ENCODE data around the gene CADPS2. TPM values are rescaled to one million over a fixed set of nuclear protein-coding genes. Genes with fewer than 3 reads are reported as not detected.

CADPS2 gene
- total and polyA plus RNA-seq, 10 of the 15 experiments (the other 5 are each of a cell fraction or from before 2014, with no cell fraction given) = 0.05 to 7.5 (median 0.25) TPM

DNA sequence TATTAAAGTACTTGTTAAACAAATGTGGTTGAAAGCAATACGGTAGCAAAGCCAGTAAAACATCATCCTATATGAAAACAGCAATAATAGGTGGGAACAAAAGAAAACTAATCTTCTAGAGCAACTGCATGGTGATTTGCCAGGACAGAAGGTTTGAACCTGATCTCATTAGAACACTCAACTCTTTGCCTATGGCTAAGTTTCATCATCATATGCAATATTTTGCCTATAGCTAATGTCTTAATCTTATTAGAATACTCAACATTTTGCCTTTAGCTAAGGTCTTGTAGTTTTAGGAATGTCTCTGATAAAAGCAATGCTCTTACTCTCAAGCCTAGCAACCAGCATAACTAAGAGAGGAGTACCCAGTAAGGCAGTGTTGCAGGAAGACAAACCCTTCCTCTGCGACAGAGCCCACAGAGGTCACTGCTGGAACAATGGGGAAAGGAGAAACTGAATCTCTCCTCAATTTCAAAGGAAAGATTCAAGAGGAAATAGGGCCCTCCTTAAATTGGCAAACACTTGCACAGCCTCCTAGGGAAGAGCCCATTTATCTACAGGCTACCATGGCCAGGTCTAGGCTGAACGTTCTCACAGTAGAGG lies 38.3 kb downstream of the CADPS2 start:
- Histone ChIP-seq H3K79me2 (ENCODE audit: control insufficient read depth, insufficient read depth, low read length) (no peaks in the 10 kb centered on the region), H3K4me2 (ENCODE audit: control insufficient read depth, insufficient read depth) (no peak overlapping the region), H3K27ac (ENCODE audit: control insufficient read depth, insufficient read depth) (no peak overlapping the region), H3K9me3 (replicated peaks; ENCODE audit: control insufficient read depth, insufficient read depth, low read length) (no peaks in the 10 kb centered on the region), H3K27me3 (replicated peaks in 1 of 2; ENCODE audit: control insufficient read depth in 2 of 2, insufficient read depth in 2 of 2, low read length in 1 of 2) (no peaks in the 10 kb centered on the region), H4K20me1 (ENCODE audit: control insufficient read depth, insufficient read depth) (no peaks in the 10 kb centered on the region), H2AFZ (ENCODE audit: control insufficient read depth, low read depth, low read length) (no peak overlapping the region), H3K4me3 (no peak overlapping the region), H3K36me3 (ENCODE audit: control insufficient read depth in 2 of 2, insufficient read depth in 2 of 2, low read length in 1 of 2) (no peaks in the 10 kb centered on the region), H3K4me1 (ENCODE audit: control insufficient read depth, insufficient read depth, low read length) (no peaks in the 10 kb centered on the region), H3K9ac (ENCODE audit: control insufficient read depth, insufficient read depth, low read length) (no peak overlapping the region)
- intact Hi-C loops (cut with micrococcal nuclease; ENCODE audit: unreplicated experiment) (no loop called here), in situ Hi-C loops (cut with MboI) (no loop called here)
- ChIA-PET CTCF (interaction anchor here (1.1 to 1.5 kb wide), 3 partner anchors 14 to 149 kb away, joined by 3 to 4 read pairs (median 3); partner anchors contain the start of gene RNF133), SMC1A (ENCODE audit: uncharacterized antibody, unreplicated experiment) (interaction anchor here (0.8 to 1.5 kb wide), 8 partner anchors 8 to 520 kb away, joined by 3 to 5 read pairs (median 3); no protein-coding TSS in a partner anchor), RAD21 (ENCODE audit: unreplicated experiment) (interaction anchor here (1.1 kb wide), 1 partner anchor 46 kb away, joined by 3 read pairs; no protein-coding TSS in a partner anchor), POLR2A (interaction anchor here (0.5 kb wide), 1 partner anchor 295 kb away, joined by 3 read pairs; no protein-coding TSS in a partner anchor)
- 17% methylated on average over 3 of the region's 3 CpGs for WGBS (ENCODE audit: insufficient coverage, insufficient replicate concordance, low lambda C conversion rate, missing lambda C conversion rate)
- DNase-seq (ENCODE audit: low read depth, low spot score) (no peak), ATAC-seq (no peak), FAIRE-seq (no peak)
- no TSS peak for BruUV-seq (replicated peaks)
- no peak for TF ChIP-seq FOXK2 (IDR thresholded peaks at IDR 0.05)
- TF ChIP-seq IKZF2 (IDR thresholded peaks at IDR 0.05) = no peak
- no peak for TF ChIP-seq PML (IDR thresholded peaks at IDR 0.05; ENCODE audit: low read length)
- no peak for TF ChIP-seq CHD4 (IDR thresholded peaks at IDR 0.05)
- TF ChIP-seq MYB (IDR thresholded peaks at IDR 0.05; ENCODE audit: borderline replicate concordance, low read depth, low read length) = no peak
- no peak for TF ChIP-seq PAX5 (IDR thresholded peaks at IDR 0.05; ENCODE audit: borderline replicate concordance, low read depth, low read length)
- TF ChIP-seq ZZZ3 (IDR thresholded peaks at IDR 0.05; ENCODE audit: control insufficient read depth, insufficient read length, low read depth) = no peak
- TF ChIP-seq, protein P1, sequence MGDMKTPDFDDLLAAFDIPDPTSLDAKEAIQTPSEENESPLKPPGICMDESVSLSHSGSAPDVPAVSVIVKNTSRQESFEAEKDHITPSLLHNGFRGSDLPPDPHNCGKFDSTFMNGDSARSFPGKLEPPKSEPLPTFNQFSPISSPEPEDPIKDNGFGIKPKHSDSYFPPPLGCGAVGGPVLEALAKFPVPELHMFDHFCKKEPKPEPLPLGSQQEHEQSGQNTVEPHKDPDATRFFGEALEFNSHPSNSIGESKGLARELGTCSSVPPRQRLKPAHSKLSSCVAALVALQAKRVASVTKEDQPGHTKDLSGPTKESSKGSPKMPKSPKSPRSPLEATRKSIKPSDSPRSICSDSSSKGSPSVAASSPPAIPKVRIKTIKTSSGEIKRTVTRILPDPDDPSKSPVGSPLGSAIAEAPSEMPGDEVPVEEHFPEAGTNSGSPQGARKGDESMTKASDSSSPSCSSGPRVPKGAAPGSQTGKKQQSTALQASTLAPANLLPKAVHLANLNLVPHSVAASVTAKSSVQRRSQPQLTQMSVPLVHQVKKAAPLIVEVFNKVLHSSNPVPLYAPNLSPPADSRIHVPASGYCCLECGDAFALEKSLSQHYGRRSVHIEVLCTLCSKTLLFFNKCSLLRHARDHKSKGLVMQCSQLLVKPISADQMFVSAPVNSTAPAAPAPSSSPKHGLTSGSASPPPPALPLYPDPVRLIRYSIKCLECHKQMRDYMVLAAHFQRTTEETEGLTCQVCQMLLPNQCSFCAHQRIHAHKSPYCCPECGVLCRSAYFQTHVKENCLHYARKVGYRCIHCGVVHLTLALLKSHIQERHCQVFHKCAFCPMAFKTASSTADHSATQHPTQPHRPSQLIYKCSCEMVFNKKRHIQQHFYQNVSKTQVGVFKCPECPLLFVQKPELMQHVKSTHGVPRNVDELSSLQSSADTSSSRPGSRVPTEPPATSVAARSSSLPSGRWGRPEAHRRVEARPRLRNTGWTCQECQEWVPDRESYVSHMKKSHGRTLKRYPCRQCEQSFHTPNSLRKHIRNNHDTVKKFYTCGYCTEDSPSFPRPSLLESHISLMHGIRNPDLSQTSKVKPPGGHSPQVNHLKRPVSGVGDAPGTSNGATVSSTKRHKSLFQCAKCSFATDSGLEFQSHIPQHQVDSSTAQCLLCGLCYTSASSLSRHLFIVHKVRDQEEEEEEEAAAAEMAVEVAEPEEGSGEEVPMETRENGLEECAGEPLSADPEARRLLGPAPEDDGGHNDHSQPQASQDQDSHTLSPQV (IDR thresholded peaks at IDR 0.05) = no peak
- TF ChIP-seq, protein P2, sequence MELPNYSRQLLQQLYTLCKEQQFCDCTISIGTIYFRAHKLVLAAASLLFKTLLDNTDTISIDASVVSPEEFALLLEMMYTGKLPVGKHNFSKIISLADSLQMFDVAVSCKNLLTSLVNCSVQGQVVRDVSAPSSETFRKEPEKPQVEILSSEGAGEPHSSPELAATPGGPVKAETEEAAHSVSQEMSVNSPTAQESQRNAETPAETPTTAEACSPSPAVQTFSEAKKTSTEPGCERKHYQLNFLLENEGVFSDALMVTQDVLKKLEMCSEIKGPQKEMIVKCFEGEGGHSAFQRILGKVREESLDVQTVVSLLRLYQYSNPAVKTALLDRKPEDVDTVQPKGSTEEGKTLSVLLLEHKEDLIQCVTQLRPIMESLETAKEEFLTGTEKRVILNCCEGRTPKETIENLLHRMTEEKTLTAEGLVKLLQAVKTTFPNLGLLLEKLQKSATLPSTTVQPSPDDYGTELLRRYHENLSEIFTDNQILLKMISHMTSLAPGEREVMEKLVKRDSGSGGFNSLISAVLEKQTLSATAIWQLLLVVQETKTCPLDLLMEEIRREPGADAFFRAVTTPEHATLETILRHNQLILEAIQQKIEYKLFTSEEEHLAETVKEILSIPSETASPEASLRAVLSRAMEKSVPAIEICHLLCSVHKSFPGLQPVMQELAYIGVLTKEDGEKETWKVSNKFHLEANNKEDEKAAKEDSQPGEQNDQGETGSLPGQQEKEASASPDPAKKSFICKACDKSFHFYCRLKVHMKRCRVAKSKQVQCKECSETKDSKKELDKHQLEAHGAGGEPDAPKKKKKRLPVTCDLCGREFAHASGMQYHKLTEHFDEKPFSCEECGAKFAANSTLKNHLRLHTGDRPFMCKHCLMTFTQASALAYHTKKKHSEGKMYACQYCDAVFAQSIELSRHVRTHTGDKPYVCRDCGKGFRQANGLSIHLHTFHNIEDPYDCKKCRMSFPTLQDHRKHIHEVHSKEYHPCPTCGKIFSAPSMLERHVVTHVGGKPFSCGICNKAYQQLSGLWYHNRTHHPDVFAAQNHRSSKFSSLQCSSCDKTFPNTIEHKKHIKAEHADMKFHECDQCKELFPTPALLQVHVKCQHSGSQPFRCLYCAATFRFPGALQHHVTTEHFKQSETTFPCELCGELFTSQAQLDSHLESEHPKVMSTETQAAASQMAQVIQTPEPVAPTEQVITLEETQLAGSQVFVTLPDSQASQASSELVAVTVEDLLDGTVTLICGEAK (IDR thresholded peaks at IDR 0.05; ENCODE audit: borderline replicate concordance) = no peak
- no peak for TF ChIP-seq ZNF622 (IDR thresholded peaks at IDR 0.05)
- no peak for TF ChIP-seq STAT1 (conservative IDR thresholded peaks at IDR 0.05)
- TF ChIP-seq SREBF2 (IDR thresholded peaks at IDR 0.05; ENCODE audit: low read length) = no peak
- no peak for TF ChIP-seq ZNF384 (IDR thresholded peaks at IDR 0.05; ENCODE audit: borderline replicate concordance, low read depth, low read length)
- no peak for TF ChIP-seq BCL11A (IDR thresholded peaks at IDR 0.05; ENCODE audit: low read depth, low read length)
